GM10266 (cell line): ENCODE results near the gene XRCC4.

Experiments used
- DNase-seq: peaks from one replicate; pipeline ENCODE4 v3.0.0; 2012; ENCODE audit errors: extremely low spot score
- CTCF ChIP-seq: IDR thresholded peaks from 2 replicates; pipeline ENCODE4 v1.5.1; 2012; ENCODE audit warnings: mild to moderate bottlenecking, low read depth; ENCODE audit not compliant: control insufficient read depth, insufficient read depth; ENCODE audit errors: missing control alignments

Gene XRCC4

GRCh38 chr5:83172655-83173054 is 95.3 kb downstream of the XRCC4 start:
- no peak for TF ChIP-seq CTCF
- no peak for DNase-seq

GRCh38 chr5:83173826-83174225 is 96.5 kb downstream of the XRCC4 start:
- no peak for DNase-seq
- no peak for TF ChIP-seq CTCF

DNA sequence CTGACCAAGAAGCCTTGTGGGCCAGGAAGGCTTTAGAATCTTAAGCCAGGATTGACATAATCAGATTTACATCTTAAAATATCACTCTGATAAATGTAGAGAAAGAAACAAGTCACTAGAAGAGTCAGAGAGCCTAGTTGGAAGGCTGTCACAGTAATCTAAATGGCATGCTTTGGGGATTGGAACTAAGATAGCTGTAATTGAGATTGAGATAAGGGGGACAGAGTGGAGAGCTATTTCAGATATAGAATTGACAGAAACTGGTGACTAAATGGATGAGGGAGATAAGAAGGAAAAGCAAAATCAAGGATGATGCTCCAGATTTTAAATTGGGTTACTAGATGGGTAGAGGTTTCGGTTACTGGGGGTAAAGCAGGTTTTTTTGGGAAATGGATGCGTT is 100.5 kb downstream of the XRCC4 start:
- TF ChIP-seq CTCF: no peak
- no peak for DNase-seq

DNA sequence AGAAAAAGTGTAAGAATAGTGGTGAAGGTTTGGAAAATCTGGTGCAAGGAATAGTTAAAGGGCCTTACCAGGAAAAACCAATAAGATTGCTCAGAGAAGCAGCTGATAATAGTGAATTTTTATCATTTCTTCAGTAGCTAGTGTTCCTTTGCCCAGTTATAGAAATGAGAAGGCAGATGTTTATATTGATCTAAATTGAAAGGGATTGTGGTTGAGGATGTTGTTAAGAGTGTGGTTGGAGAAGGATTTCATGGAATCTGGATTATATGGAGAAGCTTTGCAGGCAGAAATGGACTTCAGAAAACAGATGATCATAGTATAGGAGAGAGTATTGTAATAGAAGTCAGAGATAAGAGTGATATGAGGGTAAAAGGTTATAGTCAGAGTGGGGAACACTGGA is 102.6 kb downstream of the XRCC4 start:
- TF ChIP-seq CTCF: no peak
- no peak for DNase-seq

- TF ChIP-seq CTCF: no peak
These were observed 107.2 kb downstream of the XRCC4 start for GRCh38 chr5:83184534-83184933.

GRCh38 chr5:83192947-83193346 is 115.6 kb downstream of the XRCC4 start:
- no peak for DNase-seq
- TF ChIP-seq CTCF: no peak

More at GRCh38 chr5:83184534-83184933, 107.2 kb downstream of the XRCC4 start:
- no peak for DNase-seq

DNA sequence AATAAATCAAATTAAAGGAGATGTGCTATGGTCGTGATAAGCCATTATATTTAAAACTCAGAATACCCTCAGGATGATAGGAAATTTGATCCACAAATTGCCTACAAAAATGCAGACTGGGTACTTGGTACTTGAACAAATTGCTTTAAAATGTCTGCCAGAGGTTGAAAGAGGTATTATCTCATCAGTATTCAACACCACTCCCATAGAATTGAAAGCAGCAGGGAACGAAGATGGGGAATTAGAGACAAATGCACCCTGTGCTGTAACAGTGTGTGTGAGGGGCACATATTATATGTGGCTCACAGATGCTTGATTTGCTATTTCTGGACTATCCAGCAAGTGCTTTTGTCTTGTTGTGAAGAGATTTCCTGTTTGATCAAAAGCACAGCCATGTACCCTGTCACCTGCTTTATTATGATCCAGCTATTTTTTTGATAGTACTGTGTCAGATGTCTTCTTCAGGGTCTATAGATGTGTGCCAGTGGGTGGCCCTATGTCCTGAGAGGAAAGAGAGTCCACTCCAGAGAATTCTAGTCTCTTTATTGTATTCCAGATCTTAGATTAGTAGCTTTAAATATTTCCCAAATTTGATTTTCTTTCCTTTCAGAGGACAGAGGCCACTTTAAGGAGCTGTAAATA is 120.1 kb downstream of the XRCC4 start:
- no peak for TF ChIP-seq CTCF
- no peak for DNase-seq
